HEK293 (cell line): Measurements from ENCODE around the gene PPP1R9B.

Experiments
- CTCF ChIA-PET: fragments of 350-600 bp; formaldehyde crosslinking; extraction: SDS; loops from one replicate; lab custom pipeline; 2021; ENCODE audit warnings: antibody characterized with exemption; lab: Yijun Ruan, JAX
- POLR2A ChIA-PET: fragments of 300-600 bp; formaldehyde crosslinking; extraction: SDS; loops from one replicate; lab custom pipeline; 2020; ENCODE audit warnings: antibody characterized with exemption, inconsistent platforms; lab: Yijun Ruan, JAX
- H3K27ac ChIP-seq: fragments of 200-500 bp; sonication (Bioruptor generic); 2 replicates; pipeline ENCODE4 v1.5.1; 2014; ENCODE audit warnings: low read depth, low read length, control low read depth, inconsistent platforms; ENCODE audit errors: extremely low read depth
- H3K36me3 ChIP-seq, 2 experiments: fragments of 200-500 bp in 1 of 2; sonication (Bioruptor generic) in 1 of 2; 1 replicate in 1 of 2; 2 replicates in 1 of 2; pipeline ENCODE4 v1.5.1; 2014 to 2017; ENCODE audit warnings: inconsistent platforms in 2 of 2, low read length in 2 of 2; ENCODE audit not compliant: control insufficient read depth in 2 of 2, insufficient read depth in 1 of 2
- H3K4me1 ChIP-seq: fragments of 200-500 bp; sonication (Bioruptor generic); 2 replicates; pipeline ENCODE4 v1.5.1; 2014; ENCODE audit warnings: mild to moderate bottlenecking, low read length, inconsistent platforms; ENCODE audit not compliant: control insufficient read depth, insufficient read depth
- H3K4me3 ChIP-seq: 2 replicates; pipeline ENCODE4 v1.5.1; 2011; ENCODE audit warnings: low read depth, mild to moderate bottlenecking, control low read depth, low read length, moderate library complexity
- H3K9me3 ChIP-seq: fragments of 200-500 bp; sonication (Bioruptor generic); 2 replicates; pipeline ENCODE4 v1.5.1; 2014; ENCODE audit warnings: low read depth, low read length, inconsistent platforms; ENCODE audit not compliant: control insufficient read depth, insufficient read depth
- BCL11B ChIP-seq: fragments of 450-650 bp; formaldehyde crosslinking; IDR thresholded peaks from 2 replicates; pipeline ENCODE4 v1.5.1; 2016; ENCODE audit warnings: low read depth, missing biosample characterization, missing genetic modification characterization
- GLI4 ChIP-seq: fragments of 450-650 bp; formaldehyde crosslinking; IDR thresholded peaks from 2 replicates; pipeline ENCODE4 v1.5.1; 2016; ENCODE audit warnings: missing biosample characterization, missing genetic modification characterization
- HOXA7 ChIP-seq: sonication (generic); formaldehyde crosslinking; IDR thresholded peaks from 2 replicates; pipeline ENCODE4 v1.8.1; 2022; ENCODE audit warnings: missing genetic modification reagents, borderline replicate concordance
- KLF7 ChIP-seq: fragments of 450-650 bp; formaldehyde crosslinking; IDR thresholded peaks from 2 replicates; pipeline ENCODE4 v1.5.1; 2016; ENCODE audit warnings: missing biosample characterization, missing genetic modification characterization, borderline replicate concordance
- KLF9 ChIP-seq: fragments of 450-650 bp; formaldehyde crosslinking; IDR thresholded peaks from 2 replicates; pipeline ENCODE4 v1.5.1; 2016; ENCODE audit warnings: missing biosample characterization, missing genetic modification characterization, low read depth
- YY2 ChIP-seq: fragments of 450-650 bp; formaldehyde crosslinking; IDR thresholded peaks from 2 replicates; pipeline ENCODE4 v1.5.1; 2016; ENCODE audit warnings: missing biosample characterization, missing genetic modification characterization
- ZBTB1 ChIP-seq: fragments of 450-650 bp; formaldehyde crosslinking; IDR thresholded peaks from 2 replicates; pipeline ENCODE4 v1.5.1; 2016; ENCODE audit warnings: missing biosample characterization, missing genetic modification characterization
- ZBTB48 ChIP-seq: fragments of 450-650 bp; formaldehyde crosslinking; IDR thresholded peaks from 2 replicates; pipeline ENCODE4 v1.5.1; 2016; ENCODE audit warnings: missing biosample characterization, missing genetic modification characterization
- ZBTB7A ChIP-seq: fragments of 450-650 bp; formaldehyde crosslinking; IDR thresholded peaks from 2 replicates; pipeline ENCODE4 v1.5.1; 2016; ENCODE audit warnings: low read depth, missing biosample characterization, missing genetic modification characterization
- ZFHX2 ChIP-seq: fragments of 450-650 bp; formaldehyde crosslinking; conservative IDR thresholded peaks from 2 replicates; pipeline ENCODE4 v1.5.1; 2016; ENCODE audit warnings: missing biosample characterization, missing genetic modification characterization
- ZNF121 ChIP-seq: fragments of 450-650 bp; formaldehyde crosslinking; IDR thresholded peaks from 2 replicates; pipeline ENCODE4 v1.5.1; 2016; ENCODE audit warnings: missing biosample characterization, missing genetic modification characterization
- ZNF132 ChIP-seq: fragments of 450-650 bp; formaldehyde crosslinking; IDR thresholded peaks from 2 replicates; pipeline ENCODE4 v1.5.1; 2017; ENCODE audit warnings: missing biosample characterization, missing genetic modification characterization, borderline replicate concordance
- ZNF146 ChIP-seq: fragments of 450-650 bp; formaldehyde crosslinking; IDR thresholded peaks from 2 replicates; pipeline ENCODE4 v1.5.1; 2016; ENCODE audit warnings: missing biosample characterization, missing genetic modification characterization
- ZNF2 ChIP-seq: fragments of 450-650 bp; formaldehyde crosslinking; IDR thresholded peaks from 2 replicates; pipeline ENCODE4 v1.5.1; 2016; ENCODE audit warnings: missing biosample characterization, missing genetic modification characterization
- ZNF211 ChIP-seq: fragments of 450-650 bp; formaldehyde crosslinking; IDR thresholded peaks from 2 replicates; pipeline ENCODE4 v1.5.1; 2016; ENCODE audit warnings: low read depth, missing biosample characterization, missing genetic modification characterization
- ZNF223 ChIP-seq: fragments of 450-650 bp; formaldehyde crosslinking; IDR thresholded peaks from 2 replicates; pipeline ENCODE4 v1.5.1; 2016; ENCODE audit warnings: missing biosample characterization, missing genetic modification characterization
- ZNF335 ChIP-seq: fragments of 450-650 bp; formaldehyde crosslinking; conservative IDR thresholded peaks from 2 replicates; pipeline ENCODE4 v1.5.1; 2016; ENCODE audit warnings: missing biosample characterization, missing genetic modification characterization
- ZNF529 ChIP-seq: fragments of 450-650 bp; formaldehyde crosslinking; IDR thresholded peaks from 2 replicates; pipeline ENCODE4 v1.5.1; 2017; ENCODE audit warnings: missing genetic modification characterization, missing biosample characterization; ENCODE audit not compliant: insufficient replicate concordance
- ZNF596 ChIP-seq: fragments of 450-650 bp; IDR thresholded peaks from 2 replicates; pipeline ENCODE4 v1.5.0; 2018; ENCODE audit warnings: missing biosample characterization, mild to moderate bottlenecking, missing genetic modification characterization, moderate library complexity
- ZNF610 ChIP-seq: fragments of 450-650 bp; formaldehyde crosslinking; IDR thresholded peaks from 2 replicates; pipeline ENCODE4 v1.5.1; 2016; ENCODE audit warnings: missing biosample characterization, missing genetic modification characterization, borderline replicate concordance
- ZNF621 ChIP-seq: fragments of 450-650 bp; formaldehyde crosslinking; IDR thresholded peaks from 2 replicates; pipeline ENCODE4 v1.5.1; 2017; ENCODE audit warnings: missing biosample characterization, missing genetic modification characterization
- ZNF777 ChIP-seq: fragments of 450-650 bp; formaldehyde crosslinking; IDR thresholded peaks from 2 replicates; pipeline ENCODE4 v1.5.1; 2017; ENCODE audit warnings: missing biosample characterization, missing genetic modification characterization, borderline replicate concordance
- ZNF837 ChIP-seq: fragments of 450-650 bp; formaldehyde crosslinking; IDR thresholded peaks from 2 replicates; pipeline ENCODE4 v1.5.1; 2016; ENCODE audit warnings: missing biosample characterization, missing genetic modification characterization
- ZSCAN30 ChIP-seq: fragments of 450-650 bp; IDR thresholded peaks from 2 replicates; pipeline ENCODE4 v1.5.1; 2018; ENCODE audit warnings: missing biosample characterization, mild to moderate bottlenecking, missing genetic modification characterization, moderate library complexity
- ZXDB ChIP-seq: fragments of 450-650 bp; formaldehyde crosslinking; IDR thresholded peaks from 2 replicates; pipeline ENCODE4 v1.5.1; 2016; ENCODE audit warnings: missing biosample characterization, missing genetic modification characterization
- TF ChIP-seq, protein P1 (sequence below): fragments of 450-650 bp; formaldehyde crosslinking; IDR thresholded peaks from 2 replicates; pipeline ENCODE4 v1.5.1; 2017; ENCODE audit warnings: missing biosample characterization, mild to moderate bottlenecking, missing genetic modification characterization, moderate library complexity
- TF ChIP-seq, protein P2 (sequence below): fragments of 450-650 bp; formaldehyde crosslinking; IDR thresholded peaks from 2 replicates; pipeline ENCODE4; 2016; ENCODE audit warnings: missing biosample characterization, missing genetic modification characterization
- TF ChIP-seq, protein P3 (sequence below): sonication (generic); formaldehyde crosslinking; IDR thresholded peaks from 2 replicates; pipeline ENCODE4 v1.8.1; 2022; ENCODE audit warnings: mild to moderate bottlenecking, moderate library complexity, missing genetic modification reagents
- TF ChIP-seq, protein P4 (sequence below): fragments of 450-650 bp; formaldehyde crosslinking; IDR thresholded peaks from 2 replicates; pipeline ENCODE4 v1.5.1; 2016; ENCODE audit warnings: missing biosample characterization, missing genetic modification characterization

Gene PPP1R9B

DNA sequence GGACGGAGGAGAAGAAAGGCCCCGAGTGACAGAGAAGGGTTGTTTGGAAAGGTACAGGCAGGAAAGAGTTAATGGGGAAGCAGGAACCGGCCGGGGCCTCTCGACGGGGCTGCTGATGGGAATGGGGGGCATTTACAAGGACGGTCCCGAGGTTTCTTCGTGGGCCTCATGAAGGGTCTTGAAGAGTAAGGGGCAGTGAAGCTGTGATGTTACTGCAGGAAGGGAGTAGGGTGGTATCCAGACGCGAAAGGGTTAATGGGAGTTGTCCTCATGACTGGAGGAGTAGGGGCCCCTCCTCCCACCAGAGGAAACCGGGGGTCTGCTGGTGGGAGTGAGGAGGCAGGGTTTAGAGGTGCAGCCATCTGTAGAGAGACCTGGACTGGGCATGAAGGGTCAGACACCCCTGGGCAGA lies 54.8 kb downstream of the PPP1R9B start:
- peaks cover 0 to 34% of the 10 kb centered on the region in 2 experiments; a peak in 1 of 3 replicates for H3K36me3 ChIP-seq
- H3K4me3 ChIP-seq, result peak overlapping the region; percentile 85
- TF ChIP-seq ZNF121 (tag by site-specific recombination), result no peak
- 0 out of 2 replicates have a peak, but pooled peaks have one; percentile 4 for TF ChIP-seq ZFHX2 (tag by site-specific recombination)
- 0 out of 2 replicates have a peak, but pooled peaks have one; percentile 42 for TF ChIP-seq ZBTB7A (tag by site-specific recombination)
- no peak for TF ChIP-seq ZNF529 (tag by site-specific recombination)
- TF ChIP-seq ZNF2 (tag by site-specific recombination), result 0 out of 2 replicates have a peak, but pooled peaks have one; percentile 15
- TF ChIP-seq ZNF777 (tag by site-specific recombination), result 0 out of 2 replicates have a peak, but pooled peaks have one; percentile 5
- 0 out of 2 replicates have a peak, but pooled peaks have one; percentile 15 for TF ChIP-seq GLI4 (tag by site-specific recombination)
- 0 out of 2 replicates have a peak, but pooled peaks have one; percentile 17 for TF ChIP-seq BCL11B (tag by site-specific recombination)
- peak; percentile 65 for TF ChIP-seq ZNF335 (tag by site-specific recombination)
- TF ChIP-seq ZNF837 (tag by site-specific recombination), result no peak
- 0 out of 2 replicates have a peak, but pooled peaks have one; percentile 40 for TF ChIP-seq ZNF223 (tag by site-specific recombination)
- TF ChIP-seq ZNF621 (tag by site-specific recombination), result no peak
- TF ChIP-seq, protein P1, sequence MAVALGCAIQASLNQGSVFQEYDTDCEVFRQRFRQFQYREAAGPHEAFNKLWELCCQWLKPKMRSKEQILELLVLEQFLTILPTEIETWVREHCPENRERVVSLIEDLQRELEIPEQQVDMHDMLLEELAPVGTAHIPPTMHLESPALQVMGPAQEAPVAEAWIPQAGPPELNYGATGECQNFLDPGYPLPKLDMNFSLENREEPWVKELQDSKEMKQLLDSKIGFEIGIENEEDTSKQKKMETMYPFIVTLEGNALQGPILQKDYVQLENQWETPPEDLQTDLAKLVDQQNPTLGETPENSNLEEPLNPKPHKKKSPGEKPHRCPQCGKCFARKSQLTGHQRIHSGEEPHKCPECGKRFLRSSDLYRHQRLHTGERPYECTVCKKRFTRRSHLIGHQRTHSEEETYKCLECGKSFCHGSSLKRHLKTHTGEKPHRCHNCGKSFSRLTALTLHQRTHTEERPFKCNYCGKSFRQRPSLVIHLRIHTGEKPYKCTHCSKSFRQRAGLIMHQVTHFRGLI (tag by site-specific recombination), result no peak
- no peak for TF ChIP-seq KLF9
- TF ChIP-seq, protein P2, sequence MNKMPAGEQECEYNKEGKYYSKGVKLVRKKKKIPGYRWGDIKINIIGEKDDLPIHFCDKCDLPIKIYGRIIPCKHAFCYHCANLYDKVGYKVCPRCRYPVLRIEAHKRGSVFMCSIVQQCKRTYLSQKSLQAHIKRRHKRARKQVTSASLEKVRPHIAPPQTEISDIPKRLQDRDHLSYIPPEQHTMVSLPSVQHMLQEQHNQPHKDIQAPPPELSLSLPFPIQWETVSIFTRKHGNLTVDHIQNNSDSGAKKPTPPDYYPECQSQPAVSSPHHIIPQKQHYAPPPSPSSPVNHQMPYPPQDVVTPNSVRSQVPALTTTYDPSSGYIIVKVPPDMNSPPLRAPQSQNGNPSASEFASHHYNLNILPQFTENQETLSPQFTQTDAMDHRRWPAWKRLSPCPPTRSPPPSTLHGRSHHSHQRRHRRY, result no peak
- H3K4me1 ChIP-seq, result peaks cover 6% of the 10 kb centered on the region
- peak overlapping the region; percentile 45; the same call in 1 of the 2 replicates for H3K27ac ChIP-seq
- ChIA-PET POLR2A (interaction anchor here (1.5 kb wide), 1 partner anchor 16 kb away, joined by 4 read pairs; no protein-coding TSS in a partner anchor), CTCF (interaction anchor here (0.7 to 3.7 kb wide), 5 partner anchors 8 to 193 kb away, joined by 3 to 17 read pairs (median 6); partner anchors contain the start of gene ITGA3)
- no peaks in the 10 kb centered on the region for H3K9me3 ChIP-seq

DNA sequence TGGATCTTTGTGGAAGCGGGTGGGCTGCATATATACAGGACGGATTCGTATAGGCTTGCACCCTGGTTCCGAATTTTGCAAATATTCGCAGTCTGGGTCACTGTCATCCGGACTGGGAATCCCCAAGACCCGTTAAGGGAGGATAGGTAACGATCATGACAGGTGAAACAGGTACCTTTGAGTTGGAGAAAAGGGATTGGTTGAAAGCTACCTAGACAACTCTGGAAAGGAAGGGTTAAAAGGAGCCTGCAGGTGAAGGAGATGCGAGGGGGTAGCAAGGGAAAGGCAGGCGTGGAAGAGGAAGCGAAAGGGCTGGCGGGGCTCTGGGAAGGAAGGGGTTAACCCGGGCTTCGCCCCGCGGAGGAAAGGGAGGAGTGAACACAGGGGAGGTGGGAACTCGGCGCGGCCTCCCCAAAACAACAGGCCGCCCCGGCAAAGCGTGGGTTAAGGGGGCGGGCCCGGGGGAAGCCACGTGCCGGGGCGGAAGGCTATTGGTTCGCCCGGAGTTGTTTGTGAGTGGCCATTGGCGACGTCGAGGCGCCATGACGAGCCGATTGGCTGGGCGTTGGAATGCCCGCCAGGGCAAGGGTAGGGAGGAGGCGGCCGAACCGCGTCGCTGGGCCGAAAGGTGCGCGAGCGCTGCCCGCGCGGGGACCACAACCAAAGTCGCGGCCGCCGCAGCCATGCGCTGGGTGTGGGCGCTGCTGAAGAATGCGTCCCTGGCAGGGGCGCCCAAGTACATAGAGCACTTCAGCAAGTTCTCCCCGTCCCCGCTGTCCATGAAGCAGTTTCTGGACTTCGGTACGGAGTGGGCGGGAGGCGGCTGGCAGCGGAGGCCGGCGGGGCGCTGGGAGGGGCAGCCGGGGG lies 55.5 kb downstream of the PPP1R9B start, which contains the start of gene PDK2:
Gene PDK2, plus strand, starts transcription at position 599 of the 867 bp plus-strand sequence. Its CDS starts 85 bp downstream, at position 684.
- H3K36me3 ChIP-seq, result peaks cover 0 to 27% of the 10 kb centered on the region in 2 experiments; a peak in 1 of 3 replicates
- peak within 1 kb of the TSS; percentile 85 for H3K4me3 ChIP-seq
- peak within 1 kb of the TSS; percentile 45 for H3K27ac ChIP-seq
- peaks cover 2% of the 10 kb centered on the region; the same call in 1 of the 2 replicates for H3K4me1 ChIP-seq
- no peaks in the 10 kb centered on the region for H3K9me3 ChIP-seq
- CTCF ChIA-PET, result interaction anchor here (0.6 to 5.3 kb wide), 84 partner anchors 7 to 737 kb away, joined by 3 to 101 read pairs (median 5); partner anchors contain the start of genes COL1A1, DLX3, ITGA3 and LRRC59
- POLR2A ChIA-PET, result interaction anchor here (0.8 to 2.3 kb wide), 6 partner anchors 17 to 307 kb away, joined by 3 to 12 read pairs (median 4); partner anchors contain the start of genes ITGA3 and KAT7
- TF ChIP-seq YY2 (tag by site-specific recombination) (0 out of 2 replicates have a peak, but pooled peaks have one; percentile 46), ZBTB1 (tag by site-specific recombination) (no peak), ZNF610 (tag by site-specific recombination) (no peak), KLF7 (tag by site-specific recombination) (peak; percentile 69; the same call in 1 of the 2 replicates), ZNF211 (no peak), ZBTB48 (tag by site-specific recombination) (peak; percentile 78), ZSCAN30 (tag by site-specific recombination) (0 out of 2 replicates have a peak, but pooled peaks have one; percentile 34), HOXA7 (CRISPR knock-in tag) (no peak), ZXDB (tag by site-specific recombination) (peak; percentile 72), ZNF146 (tag by site-specific recombination) (no peak), ZNF596 (tag by site-specific recombination) (no peak), ZNF132 (tag by site-specific recombination) (no peak)
- TF ChIP-seq, protein P3, sequence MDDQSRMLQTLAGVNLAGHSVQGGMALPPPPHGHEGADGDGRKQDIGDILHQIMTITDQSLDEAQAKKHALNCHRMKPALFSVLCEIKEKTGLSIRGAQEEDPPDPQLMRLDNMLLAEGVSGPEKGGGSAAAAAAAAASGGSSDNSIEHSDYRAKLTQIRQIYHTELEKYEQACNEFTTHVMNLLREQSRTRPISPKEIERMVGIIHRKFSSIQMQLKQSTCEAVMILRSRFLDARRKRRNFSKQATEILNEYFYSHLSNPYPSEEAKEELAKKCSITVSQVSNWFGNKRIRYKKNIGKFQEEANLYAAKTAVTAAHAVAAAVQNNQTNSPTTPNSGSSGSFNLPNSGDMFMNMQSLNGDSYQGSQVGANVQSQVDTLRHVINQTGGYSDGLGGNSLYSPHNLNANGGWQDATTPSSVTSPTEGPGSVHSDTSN, result 0 out of 2 replicates have a peak, but pooled peaks have one; percentile 56
- TF ChIP-seq, protein P4, sequence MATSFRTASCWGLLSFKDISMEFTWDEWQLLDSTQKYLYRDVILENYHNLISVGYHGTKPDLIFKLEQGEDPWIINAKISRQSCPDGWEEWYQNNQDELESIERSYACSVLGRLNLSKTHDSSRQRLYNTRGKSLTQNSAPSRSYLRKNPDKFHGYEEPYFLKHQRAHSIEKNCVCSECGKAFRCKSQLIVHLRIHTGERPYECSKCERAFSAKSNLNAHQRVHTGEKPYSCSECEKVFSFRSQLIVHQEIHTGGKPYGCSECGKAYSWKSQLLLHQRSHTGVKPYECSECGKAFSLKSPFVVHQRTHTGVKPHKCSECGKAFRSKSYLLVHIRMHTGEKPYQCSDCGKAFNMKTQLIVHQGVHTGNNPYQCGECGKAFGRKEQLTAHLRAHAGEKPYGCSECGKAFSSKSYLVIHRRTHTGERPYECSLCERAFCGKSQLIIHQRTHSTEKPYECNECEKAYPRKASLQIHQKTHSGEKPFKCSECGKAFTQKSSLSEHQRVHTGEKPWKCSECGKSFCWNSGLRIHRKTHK (tag by site-specific recombination), result no peak
